Measurements from ENCODE around the gene LONRF2.

Gene LONRF2

DNA sequence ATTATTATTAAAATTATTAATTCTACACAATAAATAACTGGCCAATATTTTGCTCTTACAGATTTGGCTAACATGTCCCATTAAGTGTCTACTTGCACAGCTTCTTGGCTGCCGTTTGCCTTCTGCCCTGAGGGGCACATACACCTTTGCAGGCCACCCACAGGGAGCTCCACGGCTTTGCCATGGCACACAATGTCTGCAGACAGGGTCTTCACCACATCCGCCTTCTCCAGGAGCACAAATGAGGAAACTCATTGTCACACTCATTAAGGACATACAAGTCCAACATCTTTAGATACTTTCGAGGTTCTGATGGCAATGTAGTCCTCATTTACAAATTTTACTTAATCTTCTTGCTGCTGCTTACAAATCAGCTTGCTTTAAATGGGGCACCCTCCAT lies 45.6 kb downstream of the LONRF2 start:
- H3K4me3 ChIP-seq (ENCODE audit: low read depth, low read length), result no peak overlapping the region
- DNase-seq (ENCODE audit: low read depth), result no peak
- TF ChIP-seq, protein P1, sequence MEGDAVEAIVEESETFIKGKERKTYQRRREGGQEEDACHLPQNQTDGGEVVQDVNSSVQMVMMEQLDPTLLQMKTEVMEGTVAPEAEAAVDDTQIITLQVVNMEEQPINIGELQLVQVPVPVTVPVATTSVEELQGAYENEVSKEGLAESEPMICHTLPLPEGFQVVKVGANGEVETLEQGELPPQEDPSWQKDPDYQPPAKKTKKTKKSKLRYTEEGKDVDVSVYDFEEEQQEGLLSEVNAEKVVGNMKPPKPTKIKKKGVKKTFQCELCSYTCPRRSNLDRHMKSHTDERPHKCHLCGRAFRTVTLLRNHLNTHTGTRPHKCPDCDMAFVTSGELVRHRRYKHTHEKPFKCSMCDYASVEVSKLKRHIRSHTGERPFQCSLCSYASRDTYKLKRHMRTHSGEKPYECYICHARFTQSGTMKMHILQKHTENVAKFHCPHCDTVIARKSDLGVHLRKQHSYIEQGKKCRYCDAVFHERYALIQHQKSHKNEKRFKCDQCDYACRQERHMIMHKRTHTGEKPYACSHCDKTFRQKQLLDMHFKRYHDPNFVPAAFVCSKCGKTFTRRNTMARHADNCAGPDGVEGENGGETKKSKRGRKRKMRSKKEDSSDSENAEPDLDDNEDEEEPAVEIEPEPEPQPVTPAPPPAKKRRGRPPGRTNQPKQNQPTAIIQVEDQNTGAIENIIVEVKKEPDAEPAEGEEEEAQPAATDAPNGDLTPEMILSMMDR (IDR thresholded peaks at IDR 0.05; ENCODE audit: insufficient read depth, low read depth, low read length, missing control alignments), result no peak

DNA sequence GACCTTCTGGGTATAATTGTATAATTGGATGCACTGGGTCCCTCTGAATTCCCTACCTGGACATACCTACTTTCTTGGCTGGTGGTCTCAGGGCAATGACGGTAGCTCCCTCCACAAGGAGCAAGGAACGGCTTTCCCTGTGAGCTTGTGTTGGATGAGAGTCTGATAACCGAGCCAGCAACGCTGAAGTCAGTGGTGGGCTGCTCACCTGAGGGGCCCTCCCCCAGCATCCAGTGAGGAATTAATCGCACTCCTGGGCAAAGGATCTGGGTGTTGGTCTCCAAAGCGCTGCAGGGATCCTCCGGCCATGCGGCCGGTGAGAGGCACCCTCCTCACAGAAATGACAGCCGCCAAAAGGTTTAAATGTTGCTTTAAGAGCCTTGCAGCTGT lies 47.1 kb downstream of the LONRF2 start:
- TF ChIP-seq, protein P1 (IDR thresholded peaks at IDR 0.05; ENCODE audit: insufficient read depth, low read depth, low read length, missing control alignments), result no peak
- no peak for DNase-seq (ENCODE audit: low read depth)
- H3K4me3 ChIP-seq (ENCODE audit: low read depth, low read length), result no peak overlapping the region

DNA sequence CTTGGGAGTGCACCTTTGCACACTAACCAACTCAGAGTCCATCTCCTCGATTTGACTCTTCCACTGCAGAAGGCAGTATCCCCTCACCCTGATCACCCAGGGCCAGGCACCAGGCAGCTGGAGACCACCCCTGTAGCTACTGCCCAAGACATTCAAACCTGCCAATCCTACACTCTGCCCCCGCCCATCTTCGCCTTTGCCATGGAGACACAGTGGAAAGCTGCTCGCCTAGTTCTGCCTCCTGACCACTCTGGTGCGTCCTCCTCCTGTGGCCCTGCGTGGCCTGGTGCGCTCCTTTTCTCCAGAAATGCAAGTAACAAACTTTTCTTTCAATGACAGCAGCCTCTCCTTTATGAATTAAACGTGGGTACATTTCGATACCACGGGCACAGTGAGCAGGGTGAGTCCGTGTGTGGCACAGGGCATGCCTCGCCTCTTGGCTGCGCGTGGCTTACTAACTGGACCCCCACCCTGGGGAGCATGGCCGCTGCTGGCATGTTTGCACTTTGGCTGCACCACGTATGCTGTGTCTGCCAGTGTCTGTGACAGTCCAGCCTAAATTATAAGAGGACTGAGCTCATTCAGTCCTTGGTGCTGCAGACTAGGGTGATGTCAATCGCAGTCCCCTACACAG lies 47.6 kb downstream of the LONRF2 start:
- no peak overlapping the region for H3K4me3 ChIP-seq (ENCODE audit: low read depth, low read length)
- TF ChIP-seq, protein P1 (IDR thresholded peaks at IDR 0.05; ENCODE audit: insufficient read depth, low read depth, low read length, missing control alignments), result no peak
- DNase-seq (ENCODE audit: low read depth), result no peak

DNA sequence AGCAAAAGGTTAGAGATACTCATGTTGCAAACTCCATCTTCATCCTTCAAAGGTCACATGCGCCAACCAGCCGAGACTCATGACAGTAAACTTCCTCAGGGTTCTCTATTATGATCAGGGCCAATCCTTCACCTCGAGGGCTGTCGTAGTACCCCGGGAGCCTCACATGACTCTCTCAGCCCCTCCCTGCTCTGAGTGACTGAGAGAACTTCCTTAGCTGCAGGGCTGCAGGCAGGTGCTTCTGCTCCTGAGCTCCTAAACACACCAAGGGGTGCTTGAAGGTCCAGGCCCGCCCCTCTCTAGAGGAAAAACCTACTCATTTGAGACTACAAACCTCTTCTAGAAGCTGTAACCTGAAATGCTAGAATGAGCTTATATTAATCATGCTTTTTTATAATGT lies 48.2 kb downstream of the LONRF2 start:
- no peak for DNase-seq (ENCODE audit: low read depth)
- TF ChIP-seq, protein P1 (IDR thresholded peaks at IDR 0.05; ENCODE audit: insufficient read depth, low read depth, low read length, missing control alignments), result no peak
- no peak overlapping the region for H3K4me3 ChIP-seq (ENCODE audit: low read depth, low read length)

DNA sequence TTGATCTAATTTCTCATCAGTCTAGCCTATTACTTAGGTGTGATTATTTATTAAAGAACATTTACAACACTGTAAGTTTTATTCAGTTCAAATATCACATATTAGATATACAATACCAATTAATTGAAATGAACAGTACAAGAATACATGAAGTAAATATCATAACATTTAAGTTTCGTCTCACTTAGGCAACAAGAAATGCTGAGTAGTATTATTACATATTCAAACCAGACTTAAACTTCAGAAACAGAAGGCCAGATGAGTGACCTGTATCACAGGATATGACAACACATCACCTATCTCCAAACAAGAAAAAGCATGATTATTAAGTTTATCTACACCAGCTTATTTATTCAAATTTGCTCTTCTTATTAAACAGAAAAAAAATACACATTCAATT lies 48.9 kb downstream of the LONRF2 start:
- H3K4me3 ChIP-seq (ENCODE audit: low read depth, low read length), result no peak overlapping the region
- TF ChIP-seq, protein P1 (IDR thresholded peaks at IDR 0.05; ENCODE audit: insufficient read depth, low read depth, low read length, missing control alignments), result no peak
- no peak for DNase-seq (ENCODE audit: low read depth)

DNA sequence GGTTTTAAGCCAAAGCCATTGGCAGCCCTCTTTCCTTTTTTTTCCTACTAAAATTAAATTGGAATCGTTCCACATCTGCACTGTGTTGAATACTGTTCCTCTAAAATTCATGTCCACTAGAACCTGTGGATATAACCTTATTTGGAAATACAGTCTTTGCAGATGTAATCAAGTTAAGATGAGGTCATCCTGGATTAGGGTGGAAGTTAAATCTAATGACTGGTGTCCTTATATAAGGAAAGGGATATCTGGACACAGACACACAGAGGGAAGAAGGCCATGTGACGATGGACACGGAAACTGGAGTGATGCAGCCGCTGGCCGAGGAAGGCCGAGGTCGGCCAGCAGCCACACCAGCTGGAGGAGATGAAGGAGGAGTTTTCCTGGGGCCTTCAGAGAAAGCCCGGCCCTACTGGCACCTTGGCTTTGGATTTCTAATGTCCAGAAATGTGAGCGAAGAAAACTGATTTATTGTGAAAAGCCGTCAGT lies 49.4 kb downstream of the LONRF2 start:
- no peak for DNase-seq (ENCODE audit: low read depth)
- TF ChIP-seq, protein P1 (IDR thresholded peaks at IDR 0.05; ENCODE audit: insufficient read depth, low read depth, low read length, missing control alignments), result no peak
- H3K4me3 ChIP-seq (ENCODE audit: low read depth, low read length), result no peak overlapping the region

DNA sequence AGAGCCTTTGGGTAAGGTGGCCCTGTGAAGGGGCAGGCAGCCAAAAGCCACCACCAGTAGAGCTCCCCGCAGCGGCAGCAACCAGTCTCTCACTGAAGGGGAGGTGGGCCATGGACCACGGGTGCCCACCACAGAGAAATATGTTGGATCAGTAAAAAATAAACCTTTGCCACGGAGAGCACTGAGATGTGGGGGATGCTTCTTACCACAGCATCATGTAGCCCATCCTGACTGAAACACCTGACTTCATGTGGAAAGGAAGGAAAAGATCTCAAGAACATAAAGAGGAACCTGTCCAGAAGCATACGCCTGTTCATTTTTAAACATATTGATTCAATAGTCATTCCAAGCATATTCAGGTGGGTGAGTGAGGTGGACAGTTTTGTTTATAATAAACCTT lies 51.1 kb downstream of the LONRF2 start:
- TF ChIP-seq, protein P1 (IDR thresholded peaks at IDR 0.05; ENCODE audit: insufficient read depth, low read depth, low read length, missing control alignments), result no peak
- DNase-seq (ENCODE audit: low read depth), result no peak
- no peak overlapping the region for H3K4me3 ChIP-seq (ENCODE audit: low read depth, low read length)

Measured in GM12865 (cell line).